Inflammatory macrophage treated with lipopolysaccharide for 4 hours (primary cell): ENCODE measurements around the gene MPL.

Source experiments
- DNase-seq: peaks from one replicate; pipeline ENCODE4 v3.0.0-alpha.2; 2020

MPL gene

GRCh38 chr1:43306688-43307457 is 30.7 kb upstream of the MPL start:
- no peak for DNase-seq

- no peak for DNase-seq
Measured at GRCh38 chr1:43307458-43308158, 30.0 kb upstream of the MPL start.

GRCh38 chr1:43308635-43309404 is 28.8 kb upstream of the MPL start:
- no peak for DNase-seq

- no peak for DNase-seq
Measured at GRCh38 chr1:43309405-43310025, 28.1 kb upstream of the MPL start.

GRCh38 chr1:43311521-43311920 is 26.1 kb upstream of the MPL start:
- DNase-seq = no peak

- DNase-seq = no peak
Measured at GRCh38 chr1:43312212-43312623, 25.4 kb upstream of the MPL start.

GRCh38 chr1:43312663-43313515 is 24.7 kb upstream of the MPL start:
- peak; percentile 42 for DNase-seq

GRCh38 chr1:43313771-43314170 is 23.8 kb upstream of the MPL start:
- DNase-seq = no peak

- DNase-seq = no peak
Measured at GRCh38 chr1:43314233-43314632, 23.4 kb upstream of the MPL start.

GRCh38 chr1:43315481-43315880 is 22.1 kb upstream of the MPL start:
- no peak for DNase-seq

- peak; percentile 18 for DNase-seq
Measured at GRCh38 chr1:43315963-43316737, 21.5 kb upstream of the MPL start.

GRCh38 chr1:43316738-43317520 is 20.7 kb upstream of the MPL start:
- no peak for DNase-seq

GRCh38 chr1:43317817-43318471 is 19.7 kb upstream of the MPL start:
- DNase-seq = no peak

- DNase-seq = no peak
Measured at GRCh38 chr1:43318831-43319230, 18.8 kb upstream of the MPL start.

GRCh38 chr1:43319288-43319687 is 18.3 kb upstream of the MPL start:
- no peak for DNase-seq

- peak; percentile 13 for DNase-seq
Measured at GRCh38 chr1:43319766-43320165, 17.9 kb upstream of the MPL start.

GRCh38 chr1:43321331-43321891 is 16.2 kb upstream of the MPL start:
- DNase-seq = no peak

GRCh38 chr1:43322506-43322905 is 15.1 kb upstream of the MPL start:
- no peak for DNase-seq

GRCh38 chr1:43324810-43325209 is 12.8 kb upstream of the MPL start:
- no peak for DNase-seq

- no peak for DNase-seq
Measured at GRCh38 chr1:43325381-43325780, 12.2 kb upstream of the MPL start.
